ENCODE results near the gene AGAP9.
"Not testable (repeated sequence)": the region's sequence is repeated elsewhere in the genome, so short reads cannot be mapped to it uniquely, and the experiment has no call there.

The AGAP9 gene

DNA sequence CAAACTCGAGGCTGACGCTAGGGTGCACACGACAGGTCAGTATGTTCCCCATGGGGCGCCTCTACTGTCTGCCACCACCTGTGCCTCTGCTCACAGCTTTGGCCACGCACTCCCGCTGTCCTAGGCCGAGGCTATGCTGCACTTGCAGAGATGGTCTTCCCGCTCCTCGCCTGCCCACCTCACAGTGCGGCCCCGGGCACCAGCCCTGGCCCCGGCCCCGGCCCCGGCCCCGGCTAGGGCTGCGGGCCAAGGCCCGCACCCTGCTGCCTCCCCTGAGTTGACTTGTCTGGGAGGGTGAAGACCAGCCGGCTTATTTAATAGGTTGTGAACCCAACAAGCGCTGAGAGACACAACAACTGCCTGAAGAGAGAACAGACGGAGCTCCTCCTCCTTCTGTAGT is at the start of gene AGAP9:
TSS of gene AGAP9 (minus strand) at position 164 of the 400 bp plus-strand sequence. CDS start at position 52, 112 bp downstream.
- H3K36me3 ChIP-seq (ENCODE audit: control insufficient read depth in 1 of 2, insufficient read depth in 2 of 2, low read length in 2 of 2); H3K9ac ChIP-seq (ENCODE audit: low read depth in 1 of 2, low read length in 2 of 2); H3K27ac ChIP-seq (ENCODE audit: low read depth, low read length); H3K27me3 ChIP-seq (ENCODE audit: control insufficient read depth in 1 of 2, insufficient read depth in 2 of 2, low read length in 2 of 2); H3K4me1 ChIP-seq (ENCODE audit: control insufficient read depth in 1 of 2, insufficient read depth in 2 of 2, low read length in 2 of 2); H3K4me3 ChIP-seq (ENCODE audit: low read depth in 1 of 2, low read length in 2 of 2); H3K9me3 ChIP-seq (ENCODE audit: control insufficient read depth in 1 of 2, low read length in 2 of 2): not testable (repeated sequence)

DNA sequence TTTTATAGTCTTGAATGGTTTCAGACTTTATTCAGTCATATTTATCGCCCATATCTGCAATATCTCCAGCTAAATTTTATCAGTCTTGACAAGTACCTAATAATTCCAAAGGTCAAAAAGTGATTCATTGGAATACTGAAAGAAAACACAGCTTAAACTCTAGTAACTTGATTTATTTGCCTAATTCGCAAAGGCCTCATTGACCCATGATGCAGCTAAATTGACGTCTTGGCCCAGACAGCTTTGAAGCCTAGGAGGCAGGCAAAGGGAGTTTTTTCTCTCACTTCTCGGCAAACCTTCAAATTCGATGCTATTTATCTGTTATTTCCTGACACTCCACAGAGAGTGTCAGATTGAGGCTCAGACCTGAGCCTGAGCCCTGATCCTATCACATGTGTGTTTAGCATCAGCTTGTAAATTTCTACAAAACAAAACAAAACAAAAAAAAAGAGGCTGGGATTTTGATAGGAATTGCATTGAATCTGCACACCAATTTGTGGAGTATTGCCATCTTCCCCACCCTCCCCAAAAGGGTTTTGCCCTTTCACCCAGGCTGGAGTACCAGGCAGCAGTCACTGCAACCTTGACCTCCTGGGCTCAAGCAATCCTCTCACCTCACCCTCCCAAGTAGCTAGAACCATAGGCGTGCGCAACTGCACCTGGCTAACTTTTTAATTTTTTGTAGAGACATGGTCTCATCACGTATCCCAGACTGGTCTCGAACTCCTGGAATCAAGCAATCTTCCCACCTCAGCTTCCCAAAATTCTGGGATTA is 47.9 kb upstream of the AGAP9 start:
- H3K4me3 ChIP-seq (ENCODE audit: low read depth in 1 of 2, low read length in 2 of 2); H3K36me3 ChIP-seq (ENCODE audit: control insufficient read depth in 1 of 2, insufficient read depth in 2 of 2, low read length in 2 of 2); H3K27ac ChIP-seq (ENCODE audit: low read depth, low read length): not testable (repeated sequence)

GRCh38 chr10:47566757-47567156 is 43.3 kb upstream of the AGAP9 start:
- H3K36me3 ChIP-seq (ENCODE audit: control insufficient read depth in 1 of 2, insufficient read depth in 2 of 2, low read length in 2 of 2); H3K27me3 ChIP-seq (ENCODE audit: control insufficient read depth in 1 of 2, insufficient read depth in 2 of 2, low read length in 2 of 2); H3K4me3 ChIP-seq (ENCODE audit: low read depth in 1 of 2, low read length in 2 of 2); H3K4me1 ChIP-seq (ENCODE audit: control insufficient read depth in 1 of 2, insufficient read depth in 2 of 2, low read length in 2 of 2); H3K9ac ChIP-seq (ENCODE audit: low read depth in 1 of 2, low read length in 2 of 2); H3K27ac ChIP-seq (ENCODE audit: low read depth, low read length); H3K9me3 ChIP-seq (ENCODE audit: control insufficient read depth in 1 of 2, low read length in 2 of 2): not testable (repeated sequence)

More for the DNA sequence above, 47.9 kb upstream of the AGAP9 start:
- not testable (repeated sequence) for H3K27me3 ChIP-seq (ENCODE audit: control insufficient read depth in 1 of 2, insufficient read depth in 2 of 2, low read length in 2 of 2); H3K9me3 ChIP-seq (ENCODE audit: control insufficient read depth in 1 of 2, low read length in 2 of 2); H3K9ac ChIP-seq (ENCODE audit: low read depth in 1 of 2, low read length in 2 of 2); H3K4me1 ChIP-seq (ENCODE audit: control insufficient read depth in 1 of 2, insufficient read depth in 2 of 2, low read length in 2 of 2)

GRCh38 chr10:47566108-47566699 is 42.8 kb upstream of the AGAP9 start:
- not testable (repeated sequence) for H3K4me1 ChIP-seq (ENCODE audit: control insufficient read depth in 1 of 2, insufficient read depth in 2 of 2, low read length in 2 of 2); H3K4me3 ChIP-seq (ENCODE audit: low read depth in 1 of 2, low read length in 2 of 2); H3K9me3 ChIP-seq (ENCODE audit: control insufficient read depth in 1 of 2, low read length in 2 of 2); H3K9ac ChIP-seq (ENCODE audit: low read depth in 1 of 2, low read length in 2 of 2); H3K27me3 ChIP-seq (ENCODE audit: control insufficient read depth in 1 of 2, insufficient read depth in 2 of 2, low read length in 2 of 2); H3K27ac ChIP-seq (ENCODE audit: low read depth, low read length); H3K36me3 ChIP-seq (ENCODE audit: control insufficient read depth in 1 of 2, insufficient read depth in 2 of 2, low read length in 2 of 2)

DNA sequence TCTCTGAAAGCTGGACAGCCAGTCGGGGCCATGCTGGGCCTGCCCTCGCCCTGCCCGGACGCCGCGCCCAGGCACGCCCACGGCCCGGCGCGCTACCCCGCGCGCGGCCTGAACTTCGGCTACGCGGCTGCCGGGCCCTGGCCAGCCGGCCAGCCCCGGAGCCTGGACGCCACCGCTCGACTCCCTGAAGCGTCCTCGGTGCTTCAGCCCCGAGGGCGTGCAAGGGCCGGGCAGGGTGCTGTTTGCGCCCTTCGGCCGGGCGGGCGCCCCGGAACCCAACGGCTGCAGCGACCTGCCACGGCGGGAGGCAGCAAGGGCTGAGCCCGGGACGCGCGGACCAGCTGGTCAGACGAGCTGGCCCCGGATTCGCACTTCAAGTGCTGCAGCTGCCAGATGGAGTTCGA is 42.1 kb upstream of the AGAP9 start:
- not testable (repeated sequence) for H3K9ac ChIP-seq (ENCODE audit: low read depth in 1 of 2, low read length in 2 of 2); H3K9me3 ChIP-seq (ENCODE audit: control insufficient read depth in 1 of 2, low read length in 2 of 2); H3K36me3 ChIP-seq (ENCODE audit: control insufficient read depth in 1 of 2, insufficient read depth in 2 of 2, low read length in 2 of 2); H3K4me3 ChIP-seq (ENCODE audit: low read depth in 1 of 2, low read length in 2 of 2); H3K27me3 ChIP-seq (ENCODE audit: control insufficient read depth in 1 of 2, insufficient read depth in 2 of 2, low read length in 2 of 2); H3K4me1 ChIP-seq (ENCODE audit: control insufficient read depth in 1 of 2, insufficient read depth in 2 of 2, low read length in 2 of 2); H3K27ac ChIP-seq (ENCODE audit: low read depth, low read length)

- H3K27ac ChIP-seq (ENCODE audit: low read depth, low read length); H3K27me3 ChIP-seq (ENCODE audit: control insufficient read depth in 1 of 2, insufficient read depth in 2 of 2, low read length in 2 of 2); H3K9me3 ChIP-seq (ENCODE audit: control insufficient read depth in 1 of 2, low read length in 2 of 2); H3K36me3 ChIP-seq (ENCODE audit: control insufficient read depth in 1 of 2, insufficient read depth in 2 of 2, low read length in 2 of 2); H3K9ac ChIP-seq (ENCODE audit: low read depth in 1 of 2, low read length in 2 of 2); H3K4me1 ChIP-seq (ENCODE audit: control insufficient read depth in 1 of 2, insufficient read depth in 2 of 2, low read length in 2 of 2); H3K4me3 ChIP-seq (ENCODE audit: low read depth in 1 of 2, low read length in 2 of 2): not testable (repeated sequence)
Observed at GRCh38 chr10:47564953-47565352, 41.5 kb upstream of the AGAP9 start.

DNA sequence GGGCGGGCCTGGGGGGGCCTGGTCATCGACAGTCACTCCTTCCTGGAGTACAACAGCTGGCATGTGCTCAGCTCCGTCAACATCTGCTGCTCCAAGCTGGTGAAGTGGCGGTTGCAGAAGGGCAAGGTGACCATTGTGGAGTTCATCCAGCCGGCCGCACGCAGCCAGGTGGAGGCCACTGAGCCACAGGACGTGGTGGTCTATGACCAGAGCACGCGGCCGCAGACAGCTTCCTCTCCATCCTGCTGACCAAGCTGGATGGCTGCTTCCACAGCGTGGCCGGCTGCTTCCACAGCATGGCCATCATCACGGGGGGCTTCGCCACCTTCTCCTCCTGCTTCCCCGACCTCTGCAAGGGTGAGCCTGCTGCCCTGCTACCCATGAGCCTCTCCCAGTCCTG is 40.9 kb upstream of the AGAP9 start:
- not testable (repeated sequence) for H3K4me3 ChIP-seq (ENCODE audit: low read depth in 1 of 2, low read length in 2 of 2); H3K9me3 ChIP-seq (ENCODE audit: control insufficient read depth in 1 of 2, low read length in 2 of 2); H3K36me3 ChIP-seq (ENCODE audit: control insufficient read depth in 1 of 2, insufficient read depth in 2 of 2, low read length in 2 of 2); H3K9ac ChIP-seq (ENCODE audit: low read depth in 1 of 2, low read length in 2 of 2); H3K27ac ChIP-seq (ENCODE audit: low read depth, low read length); H3K4me1 ChIP-seq (ENCODE audit: control insufficient read depth in 1 of 2, insufficient read depth in 2 of 2, low read length in 2 of 2); H3K27me3 ChIP-seq (ENCODE audit: control insufficient read depth in 1 of 2, insufficient read depth in 2 of 2, low read length in 2 of 2)

GRCh38 chr10:47560452-47560851 is 37.0 kb upstream of the AGAP9 start:
- H3K27ac ChIP-seq (ENCODE audit: low read depth, low read length); H3K9me3 ChIP-seq (ENCODE audit: control insufficient read depth in 1 of 2, low read length in 2 of 2); H3K4me1 ChIP-seq (ENCODE audit: control insufficient read depth in 1 of 2, insufficient read depth in 2 of 2, low read length in 2 of 2); H3K36me3 ChIP-seq (ENCODE audit: control insufficient read depth in 1 of 2, insufficient read depth in 2 of 2, low read length in 2 of 2); H3K4me3 ChIP-seq (ENCODE audit: low read depth in 1 of 2, low read length in 2 of 2); H3K27me3 ChIP-seq (ENCODE audit: control insufficient read depth in 1 of 2, insufficient read depth in 2 of 2, low read length in 2 of 2); H3K9ac ChIP-seq (ENCODE audit: low read depth in 1 of 2, low read length in 2 of 2): not testable (repeated sequence)

DNA sequence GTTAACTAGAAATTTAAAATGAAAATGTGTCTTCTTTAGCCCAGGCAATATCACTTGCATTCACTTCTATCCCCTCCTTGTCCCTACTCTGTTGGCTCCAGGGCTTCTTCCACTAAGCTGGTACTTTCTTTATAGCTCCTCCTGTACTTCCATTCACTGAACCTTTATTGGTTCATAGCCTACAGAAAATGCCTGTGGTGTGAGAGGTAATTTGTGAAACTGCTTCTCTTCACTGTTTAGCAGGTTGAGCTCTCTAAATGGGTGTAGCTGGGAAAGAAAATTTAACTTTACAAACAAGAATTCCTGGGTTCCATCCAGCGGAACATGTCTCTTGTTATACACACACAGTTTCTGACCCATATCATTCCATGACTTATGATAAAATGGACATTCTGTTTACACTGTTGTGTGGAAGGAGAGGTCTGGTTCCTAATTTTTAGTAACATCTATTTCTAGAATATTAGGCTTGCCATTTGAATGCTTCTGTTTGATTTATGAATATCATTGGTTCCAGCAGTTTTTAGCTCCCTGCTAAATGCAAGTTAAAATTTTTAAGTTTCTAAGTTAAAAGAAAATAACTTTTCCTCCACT is 36.4 kb upstream of the AGAP9 start:
- not testable (repeated sequence) for H3K9ac ChIP-seq (ENCODE audit: low read depth in 1 of 2, low read length in 2 of 2); H3K4me3 ChIP-seq (ENCODE audit: low read depth in 1 of 2, low read length in 2 of 2); H3K4me1 ChIP-seq (ENCODE audit: control insufficient read depth in 1 of 2, insufficient read depth in 2 of 2, low read length in 2 of 2); H3K27ac ChIP-seq (ENCODE audit: low read depth, low read length); H3K9me3 ChIP-seq (ENCODE audit: control insufficient read depth in 1 of 2, low read length in 2 of 2); H3K27me3 ChIP-seq (ENCODE audit: control insufficient read depth in 1 of 2, insufficient read depth in 2 of 2, low read length in 2 of 2); H3K36me3 ChIP-seq (ENCODE audit: control insufficient read depth in 1 of 2, insufficient read depth in 2 of 2, low read length in 2 of 2)

DNA sequence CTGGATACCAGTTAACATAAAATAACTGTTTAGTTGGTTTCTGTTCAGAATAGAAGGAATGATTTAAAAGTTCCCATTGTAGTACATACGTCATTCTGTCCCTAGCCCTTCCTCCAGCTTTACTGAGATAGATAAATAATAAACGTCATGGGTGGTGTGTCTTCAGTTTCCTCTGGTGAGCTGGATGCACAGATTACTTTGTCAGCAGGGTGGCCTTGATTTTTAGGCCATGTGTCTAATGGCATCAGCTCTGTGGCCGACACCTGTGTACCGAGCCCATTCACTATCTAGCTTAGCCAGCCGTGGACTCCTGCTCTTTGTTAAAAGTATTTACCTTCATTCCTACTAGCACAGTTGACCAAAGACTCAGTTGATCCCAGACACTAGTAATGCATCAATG is 34.7 kb upstream of the AGAP9 start:
- not testable (repeated sequence) for H3K9me3 ChIP-seq (ENCODE audit: control insufficient read depth in 1 of 2, low read length in 2 of 2); H3K4me3 ChIP-seq (ENCODE audit: low read depth in 1 of 2, low read length in 2 of 2); H3K36me3 ChIP-seq (ENCODE audit: control insufficient read depth in 1 of 2, insufficient read depth in 2 of 2, low read length in 2 of 2); H3K4me1 ChIP-seq (ENCODE audit: control insufficient read depth in 1 of 2, insufficient read depth in 2 of 2, low read length in 2 of 2); H3K9ac ChIP-seq (ENCODE audit: low read depth in 1 of 2, low read length in 2 of 2); H3K27me3 ChIP-seq (ENCODE audit: control insufficient read depth in 1 of 2, insufficient read depth in 2 of 2, low read length in 2 of 2)
- H3K27ac ChIP-seq (ENCODE audit: low read depth, low read length) = peak overlapping the region; percentile 10

Data from duodenal mucosa (tissue), 2 donors.